Pancreas (tissue), 10 donors: ENCODE measurements around the gene GPC6. TPM values are rescaled to one million over a fixed set of nuclear protein-coding genes. Genes with fewer than 3 reads are reported as not detected.
A peak's percentile ranks its signal among the peaks of the same experiment; 100 is the strongest.

Source experiments
- ATAC-seq, 4 donors: fragments of 200-7000 bp; cut with Tn5 transposase; one replicate each; pipeline versions ENCODE4 v1.8.0 to v1.9.1; 2020; ENCODE audit warnings: mild to moderate bottlenecking in 4 of 4, moderate library complexity in 4 of 4
- DNase-seq, 6 donors: peaks; one replicate each; pipeline ENCODE4 v3.0.0-alpha.2; 2020
- FAIRE-seq: peaks from 2 replicates; lab custom pipeline; 2012; peaks lifted over from hg19 to GRCh38; lab: Jason Lieb, UNC
- H3K27ac ChIP-seq, 4 donors: fragments of 200-600 bp; sonication (generic); 1 replicate in 3 of 4; 2 replicates in 1 of 4; pipeline versions ENCODE4 v1.5.0 to v1.8.0; 2020
- H3K27me3 ChIP-seq, 4 donors: fragments of 200-600 bp; one replicate each; pipeline ENCODE4 v1.8.0; 2021
- H3K36me3 ChIP-seq, 3 donors: fragments of 200-600 bp; sonication (generic) in 1 of 3; one replicate each; pipeline versions ENCODE4 v1.5.0 to v1.8.0; 2020 to 2021
- H3K4me1 ChIP-seq, 3 donors: fragments of 200-600 bp; one replicate each; pipeline ENCODE4 v1.8.0; 2021
- H3K4me3 ChIP-seq, 4 donors: fragments of 200-600 bp; sonication (generic) in 2 of 4; one replicate each; pipeline versions ENCODE4 v1.5.0 to v1.8.0; 2020 to 2021
- H3K9me3 ChIP-seq, 4 donors: fragments of 200-600 bp; one replicate each; pipeline ENCODE4 v1.8.0; 2021
- WGBS, 2 donors: extraction: QIAGEN DNeasy Blood & Tissue Kit; methylation state at CpG; one replicate each; pipeline ENCODE4 v1.1.7; 2013; 5-methylcytosine and 5-hydroxymethylcytosine counted together
- intact Hi-C, 3 donors: fragments of 100-400 bp; cut with DNase I; formaldehyde crosslinking; loops; one replicate each; pipeline versions ENCODE4 v1.11.1 to v1.14.2; 2022
- polyA plus RNA-seq, 2 donors: library from polyadenylated mRNA; stranded (reverse); fragments of 200-250 nt; gene quantifications; one replicate each; pipeline ENCODE4 v1.2.3, GENCODE V29; 2013
- total RNA-seq, 6 donors: library from RNA; stranded (reverse); fragmentation: NEBNext Ultra II Directional in 4 of 6; extraction: Animal tissue kit (Norgen Biotek cat#: 25700) in 4 of 6; gene quantifications; one replicate each; pipeline versions ENCODE4 v1.2.1 to v1.2.4, GENCODE V29; 2021 to 2023
- TF ChIP-seq, protein P1 (sequence below), 4 donors: fragments of 200-600 bp; sonication (generic) in 3 of 4; IDR thresholded peaks; one replicate each; pipeline versions ENCODE4 v1.5.0 to v1.8.0; 2021; ENCODE audit warnings: antibody characterized with exemption in 4 of 4
- donor health status: healthy with polysubstance abuse.
- donor health status: DM: no; HTN: no; CAD: no; lungs with moderate emphysema.
- donor health status: DM: no; HTN: no; CAD: no.
- donor health status: control.
- donor health status: control.
- donor health status: Bipolar disorder and iron deficiency.
- donor health status: DM: yes; HTN: yes; CAD: no.
- donor health status: DM: no; HTN: no; CAD: no.
- donor health status: DM: no; HTN: no; CAD: no.
- donor health status: DM: yes; HTN: yes; CAD: no.

GPC6 gene
- total and polyA plus RNA-seq, 8 donors = 0.23 to 3.3 (median 1.2) TPM

GRCh38 chr13:93957371-93957770 lies 730.8 kb downstream of the GPC6 start:
- DNase-seq = no peak
- H3K36me3 ChIP-seq = no peaks in the 10 kb centered on the region
- no peaks in the 10 kb centered on the region for H3K4me1 ChIP-seq
- no peak overlapping the region for H3K4me3 ChIP-seq
- H3K9me3 ChIP-seq = no peaks in the 10 kb centered on the region
- ATAC-seq = no peak
- 93 to 95% methylated on average over 2 of the region's 2 CpGs for WGBS, 2 donors
- no peak for FAIRE-seq
- no peak overlapping the region for H3K27ac ChIP-seq
- TF ChIP-seq, protein P1, sequence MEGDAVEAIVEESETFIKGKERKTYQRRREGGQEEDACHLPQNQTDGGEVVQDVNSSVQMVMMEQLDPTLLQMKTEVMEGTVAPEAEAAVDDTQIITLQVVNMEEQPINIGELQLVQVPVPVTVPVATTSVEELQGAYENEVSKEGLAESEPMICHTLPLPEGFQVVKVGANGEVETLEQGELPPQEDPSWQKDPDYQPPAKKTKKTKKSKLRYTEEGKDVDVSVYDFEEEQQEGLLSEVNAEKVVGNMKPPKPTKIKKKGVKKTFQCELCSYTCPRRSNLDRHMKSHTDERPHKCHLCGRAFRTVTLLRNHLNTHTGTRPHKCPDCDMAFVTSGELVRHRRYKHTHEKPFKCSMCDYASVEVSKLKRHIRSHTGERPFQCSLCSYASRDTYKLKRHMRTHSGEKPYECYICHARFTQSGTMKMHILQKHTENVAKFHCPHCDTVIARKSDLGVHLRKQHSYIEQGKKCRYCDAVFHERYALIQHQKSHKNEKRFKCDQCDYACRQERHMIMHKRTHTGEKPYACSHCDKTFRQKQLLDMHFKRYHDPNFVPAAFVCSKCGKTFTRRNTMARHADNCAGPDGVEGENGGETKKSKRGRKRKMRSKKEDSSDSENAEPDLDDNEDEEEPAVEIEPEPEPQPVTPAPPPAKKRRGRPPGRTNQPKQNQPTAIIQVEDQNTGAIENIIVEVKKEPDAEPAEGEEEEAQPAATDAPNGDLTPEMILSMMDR (IDR thresholded peaks at IDR 0.05) = no peak
- no peaks in the 10 kb centered on the region for H3K27me3 ChIP-seq
- intact Hi-C loops = no loop called here

DNA sequence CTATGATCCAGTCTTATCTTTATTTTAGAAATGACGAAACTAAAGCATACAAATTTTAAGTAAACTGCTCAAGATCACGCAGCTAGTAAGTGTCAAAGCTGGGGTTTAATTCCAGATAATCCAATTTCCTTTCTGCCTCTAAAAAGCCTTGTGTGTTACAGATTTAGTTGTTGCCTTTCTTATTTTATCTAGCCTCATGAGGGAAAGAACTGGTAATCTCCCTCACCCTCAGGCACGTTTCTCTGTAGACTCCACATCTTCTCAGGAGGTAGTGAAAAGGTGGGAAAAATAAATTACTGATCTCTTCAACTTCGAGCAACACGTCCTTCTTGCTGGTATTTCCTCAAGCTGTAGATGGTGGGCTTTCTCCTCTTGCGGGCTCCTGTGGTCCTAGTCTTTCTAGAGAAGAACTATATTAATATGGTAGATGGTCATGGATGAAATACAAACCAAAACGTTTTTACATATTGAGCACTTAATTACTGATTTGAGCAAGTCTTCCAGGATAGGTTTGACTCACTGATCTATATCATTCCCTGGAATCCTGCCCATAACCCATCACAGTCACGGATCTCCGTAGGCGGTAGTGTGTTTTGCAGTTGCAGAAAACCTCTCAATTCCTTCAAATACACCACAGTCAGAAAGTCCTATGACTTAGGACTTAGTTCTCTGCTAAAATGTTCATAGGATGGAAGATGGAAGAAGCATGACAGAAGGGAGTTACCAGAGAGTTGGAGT lies 733.4 kb downstream of the GPC6 start:
- DNase-seq = no peak
- Histone ChIP-seq H3K9me3 (no peaks in the 10 kb centered on the region), H3K27ac (no peak overlapping the region), H3K27me3 (no peaks in the 10 kb centered on the region), H3K4me3 (no peak overlapping the region), H3K36me3 (no peaks in the 10 kb centered on the region), H3K4me1 (no peaks in the 10 kb centered on the region)
- no peak for FAIRE-seq
- WGBS, 2 donors = 67 to 79% methylated on average over 10 of the region's 10 CpGs
- TF ChIP-seq, protein P1 (IDR thresholded peaks at IDR 0.05) = no peak
- intact Hi-C loops = no loop called here
- ATAC-seq = no peak

GRCh38 chr13:93963266-93964145 lies 736.9 kb downstream of the GPC6 start:
- TF ChIP-seq, protein P1 (IDR thresholded peaks at IDR 0.05) = no peak
- no peak for FAIRE-seq

DNA sequence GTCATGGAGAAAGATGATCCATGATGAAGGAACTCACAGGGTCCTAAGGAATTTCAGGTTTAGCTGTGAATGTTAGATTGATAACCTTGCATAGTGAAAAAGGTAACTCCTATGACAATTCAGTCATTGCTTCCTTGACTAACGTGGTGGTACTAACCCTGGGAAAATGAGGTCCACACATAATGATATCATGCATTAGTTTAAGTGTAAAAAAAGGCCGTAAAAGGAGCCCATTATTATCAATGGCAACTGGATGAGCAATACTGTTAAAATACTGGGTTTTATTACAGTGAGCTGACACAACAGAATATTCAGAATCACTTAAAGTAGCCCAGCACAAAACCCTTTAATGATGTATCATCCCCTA lies 737.5 kb downstream of the GPC6 start:
- Histone ChIP-seq H3K36me3 (no peaks in the 10 kb centered on the region), H3K27me3 (no peaks in the 10 kb centered on the region), H3K4me3 (no peak overlapping the region), H3K4me1 (no peaks in the 10 kb centered on the region), H3K9me3 (no peaks in the 10 kb centered on the region), H3K27ac (no peak overlapping the region)
- ATAC-seq (no peak), FAIRE-seq (no peak), DNase-seq (no peak)
- intact Hi-C loops = no loop called here
- WGBS, 2 donors = 65 to 78% methylated on average over 2 of the region's 2 CpGs
- TF ChIP-seq, protein P1 (IDR thresholded peaks at IDR 0.05) = no peak

More at GRCh38 chr13:93963266-93964145, 736.9 kb downstream of the GPC6 start:
- peak in 1 of 4 donors; percentile 45 for ATAC-seq
- DNase-seq = no peak
- no peak overlapping the region for H3K27ac ChIP-seq
- intact Hi-C loops = no loop called here
- no peaks in the 10 kb centered on the region for H3K4me1 ChIP-seq
- no peaks in the 10 kb centered on the region for H3K9me3 ChIP-seq
- WGBS, 2 donors = 25 to 30% methylated on average over 6 of the region's 6 CpGs
- H3K36me3 ChIP-seq = no peaks in the 10 kb centered on the region
- no peak overlapping the region for H3K4me3 ChIP-seq
- H3K27me3 ChIP-seq = no peaks in the 10 kb centered on the region
